ENCODE data around the gene TMEM62. TPM values are rescaled to one million over a fixed set of nuclear protein-coding genes. Genes with fewer than 3 reads are reported as not detected.

Gene TMEM62
- polyA plus RNA-seq, 1 donor from 2014 or later = 8.7 TPM

DNA sequence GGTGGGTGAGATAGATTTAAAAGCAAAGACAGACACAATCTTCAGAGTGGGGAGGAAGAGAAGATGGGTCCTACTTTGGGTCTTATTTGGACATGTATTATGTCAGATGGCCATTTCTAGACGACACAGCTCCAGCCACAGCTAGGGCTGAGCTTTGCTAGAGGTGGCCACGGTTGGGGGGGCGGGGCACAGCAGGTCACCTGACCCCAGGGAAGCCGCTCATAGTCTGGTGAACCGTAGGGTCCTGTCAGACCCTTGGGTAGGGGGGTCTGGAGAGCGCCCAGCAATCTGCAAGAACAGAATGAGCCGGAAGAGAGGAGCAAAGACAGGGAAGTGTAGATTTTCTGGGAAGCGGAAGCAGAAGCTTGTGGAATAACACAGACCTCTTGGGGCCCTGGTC, 80.8 kb downstream of the TMEM62 start:
- Histone ChIP-seq H3F3A (ENCODE audit: insufficient read depth, low read length, poor library complexity, severe bottlenecking) (no peaks in the 10 kb centered on the region), H3K27me3 (ENCODE audit: insufficient read depth, low read depth, low read length) (no peaks in the 10 kb centered on the region), H3K79me2 (replicated peaks; ENCODE audit: insufficient read depth, low read length) (no peaks in the 10 kb centered on the region), H3K4me2 (ENCODE audit: low read length) (no peak overlapping the region), H3K4me3 (ENCODE audit: low read length) (no peak overlapping the region), H3K36me3 (ENCODE audit: insufficient read depth, low read length) (no peaks in the 10 kb centered on the region), H3K9ac (ENCODE audit: low read length) (no peak overlapping the region), H4K20me1 (ENCODE audit: insufficient read depth) (no peaks in the 10 kb centered on the region), H2AFZ (ENCODE audit: low read depth, low read length) (no peak overlapping the region), H3K27ac (ENCODE audit: low read length) (no peak overlapping the region), H3K9me2 (ENCODE audit: insufficient read depth, low read length) (no peaks in the 10 kb centered on the region), H3K9me3 (ENCODE audit: low read length) (no peaks in the 10 kb centered on the region)
- no peak for TF ChIP-seq RAD21 (conservative IDR thresholded peaks at IDR 0.05)
- no peak for TF ChIP-seq POLR2AphosphoS5 (IDR thresholded peaks at IDR 0.05)
- no peak for TF ChIP-seq SMC3 (conservative IDR thresholded peaks at IDR 0.05; ENCODE audit: poor library complexity)
- TF ChIP-seq, protein P1, sequence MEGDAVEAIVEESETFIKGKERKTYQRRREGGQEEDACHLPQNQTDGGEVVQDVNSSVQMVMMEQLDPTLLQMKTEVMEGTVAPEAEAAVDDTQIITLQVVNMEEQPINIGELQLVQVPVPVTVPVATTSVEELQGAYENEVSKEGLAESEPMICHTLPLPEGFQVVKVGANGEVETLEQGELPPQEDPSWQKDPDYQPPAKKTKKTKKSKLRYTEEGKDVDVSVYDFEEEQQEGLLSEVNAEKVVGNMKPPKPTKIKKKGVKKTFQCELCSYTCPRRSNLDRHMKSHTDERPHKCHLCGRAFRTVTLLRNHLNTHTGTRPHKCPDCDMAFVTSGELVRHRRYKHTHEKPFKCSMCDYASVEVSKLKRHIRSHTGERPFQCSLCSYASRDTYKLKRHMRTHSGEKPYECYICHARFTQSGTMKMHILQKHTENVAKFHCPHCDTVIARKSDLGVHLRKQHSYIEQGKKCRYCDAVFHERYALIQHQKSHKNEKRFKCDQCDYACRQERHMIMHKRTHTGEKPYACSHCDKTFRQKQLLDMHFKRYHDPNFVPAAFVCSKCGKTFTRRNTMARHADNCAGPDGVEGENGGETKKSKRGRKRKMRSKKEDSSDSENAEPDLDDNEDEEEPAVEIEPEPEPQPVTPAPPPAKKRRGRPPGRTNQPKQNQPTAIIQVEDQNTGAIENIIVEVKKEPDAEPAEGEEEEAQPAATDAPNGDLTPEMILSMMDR (IDR thresholded peaks at IDR 0.05; ENCODE audit: poor library complexity, severe bottlenecking) = no peak
- TF ChIP-seq EZH2 (IDR thresholded peaks at IDR 0.05; ENCODE audit: borderline replicate concordance, insufficient read depth, low read length, poor library complexity, severe bottlenecking) = no peak
- no peak for TF ChIP-seq EP300 (conservative IDR thresholded peaks at IDR 0.05; ENCODE audit: poor library complexity, severe bottlenecking)
- TF ChIP-seq, protein P2, sequence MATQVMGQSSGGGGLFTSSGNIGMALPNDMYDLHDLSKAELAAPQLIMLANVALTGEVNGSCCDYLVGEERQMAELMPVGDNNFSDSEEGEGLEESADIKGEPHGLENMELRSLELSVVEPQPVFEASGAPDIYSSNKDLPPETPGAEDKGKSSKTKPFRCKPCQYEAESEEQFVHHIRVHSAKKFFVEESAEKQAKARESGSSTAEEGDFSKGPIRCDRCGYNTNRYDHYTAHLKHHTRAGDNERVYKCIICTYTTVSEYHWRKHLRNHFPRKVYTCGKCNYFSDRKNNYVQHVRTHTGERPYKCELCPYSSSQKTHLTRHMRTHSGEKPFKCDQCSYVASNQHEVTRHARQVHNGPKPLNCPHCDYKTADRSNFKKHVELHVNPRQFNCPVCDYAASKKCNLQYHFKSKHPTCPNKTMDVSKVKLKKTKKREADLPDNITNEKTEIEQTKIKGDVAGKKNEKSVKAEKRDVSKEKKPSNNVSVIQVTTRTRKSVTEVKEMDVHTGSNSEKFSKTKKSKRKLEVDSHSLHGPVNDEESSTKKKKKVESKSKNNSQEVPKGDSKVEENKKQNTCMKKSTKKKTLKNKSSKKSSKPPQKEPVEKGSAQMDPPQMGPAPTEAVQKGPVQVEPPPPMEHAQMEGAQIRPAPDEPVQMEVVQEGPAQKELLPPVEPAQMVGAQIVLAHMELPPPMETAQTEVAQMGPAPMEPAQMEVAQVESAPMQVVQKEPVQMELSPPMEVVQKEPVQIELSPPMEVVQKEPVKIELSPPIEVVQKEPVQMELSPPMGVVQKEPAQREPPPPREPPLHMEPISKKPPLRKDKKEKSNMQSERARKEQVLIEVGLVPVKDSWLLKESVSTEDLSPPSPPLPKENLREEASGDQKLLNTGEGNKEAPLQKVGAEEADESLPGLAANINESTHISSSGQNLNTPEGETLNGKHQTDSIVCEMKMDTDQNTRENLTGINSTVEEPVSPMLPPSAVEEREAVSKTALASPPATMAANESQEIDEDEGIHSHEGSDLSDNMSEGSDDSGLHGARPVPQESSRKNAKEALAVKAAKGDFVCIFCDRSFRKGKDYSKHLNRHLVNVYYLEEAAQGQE (IDR thresholded peaks at IDR 0.05; ENCODE audit: borderline replicate concordance) = no peak
- TF ChIP-seq TAF1 (IDR thresholded peaks at IDR 0.05; ENCODE audit: low read depth) = no peak
- no peak for TF ChIP-seq MXI1 (conservative IDR thresholded peaks at IDR 0.05; ENCODE audit: poor library complexity, severe bottlenecking)

DNA sequence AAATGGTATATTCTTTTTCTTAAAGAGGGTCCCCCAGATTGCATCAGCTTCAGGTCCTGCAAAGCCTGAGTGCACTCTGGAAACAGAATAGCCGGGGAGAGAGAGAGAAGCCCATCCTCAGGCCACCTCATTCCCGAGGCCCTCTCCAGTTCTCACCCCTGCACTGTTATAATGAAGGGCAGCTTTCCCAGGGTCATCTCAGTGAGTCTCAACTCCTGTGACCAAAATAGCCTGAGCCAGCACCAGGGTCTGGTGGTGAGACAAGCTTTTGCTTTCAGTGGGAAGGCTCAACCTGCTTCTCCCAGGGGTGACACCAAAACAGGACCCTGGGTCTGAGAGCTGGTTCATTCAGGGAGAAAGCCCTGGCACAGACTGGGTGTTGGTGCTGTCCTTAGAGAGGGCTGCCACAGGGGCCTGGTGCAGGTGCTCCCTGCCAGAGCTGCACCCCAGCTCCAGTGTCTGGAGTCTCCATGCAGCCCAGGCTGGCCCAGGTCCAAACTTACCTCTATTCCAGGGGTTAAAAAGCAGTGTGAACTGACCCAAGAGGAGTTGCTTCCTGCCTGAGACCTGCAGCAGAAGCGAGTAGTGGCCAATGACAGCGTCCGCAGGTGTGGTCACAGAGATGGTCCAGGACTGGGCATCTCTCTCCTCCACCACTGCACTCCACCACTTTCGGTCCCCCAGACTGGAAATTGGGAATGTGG, 81.4 kb downstream of the TMEM62 start:
- Histone ChIP-seq H3K9me3 (ENCODE audit: low read length) (no peaks in the 10 kb centered on the region), H3K9me2 (ENCODE audit: insufficient read depth, low read length) (no peaks in the 10 kb centered on the region), H4K20me1 (ENCODE audit: insufficient read depth) (no peaks in the 10 kb centered on the region), H3K9ac (ENCODE audit: low read length) (no peak overlapping the region), H3K27me3 (ENCODE audit: insufficient read depth, low read depth, low read length) (no peaks in the 10 kb centered on the region), H3K36me3 (ENCODE audit: insufficient read depth, low read length) (no peaks in the 10 kb centered on the region), H3K79me2 (replicated peaks; ENCODE audit: insufficient read depth, low read length) (no peaks in the 10 kb centered on the region), H3F3A (ENCODE audit: insufficient read depth, low read length, poor library complexity, severe bottlenecking) (no peaks in the 10 kb centered on the region), H2AFZ (ENCODE audit: low read depth, low read length) (no peak overlapping the region), H3K4me3 (ENCODE audit: low read length) (no peak overlapping the region), H3K27ac (ENCODE audit: low read length) (no peak overlapping the region), H3K4me2 (ENCODE audit: low read length) (no peak overlapping the region)
- TF ChIP-seq, protein P2 (IDR thresholded peaks at IDR 0.05; ENCODE audit: borderline replicate concordance) = no peak
- TF ChIP-seq POLR2AphosphoS5 (IDR thresholded peaks at IDR 0.05) (no peak), TAF1 (IDR thresholded peaks at IDR 0.05; ENCODE audit: low read depth) (no peak), RAD21 (conservative IDR thresholded peaks at IDR 0.05) (no peak), EZH2 (IDR thresholded peaks at IDR 0.05; ENCODE audit: borderline replicate concordance, insufficient read depth, low read length, poor library complexity, severe bottlenecking) (no peak), EP300 (conservative IDR thresholded peaks at IDR 0.05; ENCODE audit: poor library complexity, severe bottlenecking) (no peak), SMC3 (conservative IDR thresholded peaks at IDR 0.05; ENCODE audit: poor library complexity) (no peak), MXI1 (conservative IDR thresholded peaks at IDR 0.05; ENCODE audit: poor library complexity, severe bottlenecking) (no peak)
- TF ChIP-seq, protein P1 (IDR thresholded peaks at IDR 0.05; ENCODE audit: poor library complexity, severe bottlenecking) = no peak
